CD4-positive, alpha-beta T cell treated with Interferon alpha-2 for 1 hour (primary cell): Measurements from ENCODE around the gene NME1.

Experiments
- DNase-seq, 2 donors: peaks; one replicate each; pipeline ENCODE4 v3.0.0-alpha.2; 2020 to 2022

The NME1 gene

DNA sequence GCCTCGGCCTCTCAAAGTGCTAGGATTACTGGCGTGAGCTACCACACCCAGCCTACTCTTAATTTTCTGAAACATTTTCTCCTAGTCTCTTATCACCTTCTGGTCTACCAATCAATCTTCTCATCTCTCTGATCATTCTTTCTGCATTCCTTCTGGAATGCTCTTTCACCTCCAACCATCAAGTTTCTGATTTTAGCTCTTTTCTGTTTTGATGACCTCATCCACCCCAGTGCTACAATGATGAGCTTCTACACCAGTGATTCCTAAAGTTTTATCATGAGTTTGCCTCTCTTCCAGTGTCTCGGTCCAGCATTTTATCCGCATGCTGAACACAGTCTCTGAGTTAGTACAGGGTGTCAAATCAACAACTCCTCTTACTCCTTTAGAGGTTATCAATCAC lies 44.4 kb downstream of the NME1 start:
- DNase-seq: no peak

DNA sequence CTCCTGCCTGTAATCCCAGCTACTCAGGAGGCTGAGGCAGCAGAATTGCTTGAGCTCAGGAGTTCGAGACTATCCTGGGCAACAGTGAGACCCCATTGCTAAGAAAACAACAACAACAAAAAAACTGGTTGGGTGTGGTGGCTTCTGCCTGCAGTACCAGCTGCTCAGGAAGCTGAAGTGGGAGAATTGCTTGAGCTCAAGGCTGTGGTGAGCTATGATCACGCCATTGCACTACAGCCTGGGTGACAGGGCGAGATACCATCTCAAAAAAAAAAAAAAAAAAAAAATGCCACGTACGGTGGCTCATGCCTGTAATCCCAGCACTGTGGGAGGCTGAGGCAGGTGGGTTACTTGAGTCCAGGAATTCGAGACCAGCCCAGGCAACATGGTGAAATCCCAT lies 46.9 kb downstream of the NME1 start:
- peak in 1 of 2 donors; percentile 25 for DNase-seq

GRCh38 chr17:51200846-51201245 lies 47.5 kb downstream of the NME1 start:
- no peak for DNase-seq

- DNase-seq: no peak
Measured at GRCh38 chr17:51203838-51204237, 50.5 kb downstream of the NME1 start.
